ENCODE results near the gene HEPH.
"Not testable (repeated sequence)": the region's sequence is repeated elsewhere in the genome, so short reads cannot be mapped to it uniquely, and the experiment has no call there.

The HEPH gene

DNA sequence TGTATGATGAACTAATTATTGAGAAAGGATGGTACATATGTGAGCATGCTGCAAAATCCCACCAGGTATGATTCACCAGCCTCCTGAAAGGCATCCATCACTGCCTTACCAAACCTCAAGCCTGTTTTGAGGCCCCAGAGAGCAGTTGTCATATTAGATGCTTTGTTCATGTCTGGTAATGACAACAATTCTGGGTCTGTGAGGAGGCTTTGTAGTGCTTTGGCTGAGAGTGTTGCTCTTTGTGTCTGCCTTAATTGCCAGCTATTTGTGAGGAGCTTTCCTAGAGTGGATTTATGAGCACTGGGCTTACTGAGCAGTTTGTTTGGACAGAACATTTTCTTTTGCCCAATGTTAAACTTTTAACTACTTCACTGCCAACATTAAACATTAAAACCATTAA is 69.2 kb downstream of the HEPH start:
- no peak for FAIRE-seq

DNA sequence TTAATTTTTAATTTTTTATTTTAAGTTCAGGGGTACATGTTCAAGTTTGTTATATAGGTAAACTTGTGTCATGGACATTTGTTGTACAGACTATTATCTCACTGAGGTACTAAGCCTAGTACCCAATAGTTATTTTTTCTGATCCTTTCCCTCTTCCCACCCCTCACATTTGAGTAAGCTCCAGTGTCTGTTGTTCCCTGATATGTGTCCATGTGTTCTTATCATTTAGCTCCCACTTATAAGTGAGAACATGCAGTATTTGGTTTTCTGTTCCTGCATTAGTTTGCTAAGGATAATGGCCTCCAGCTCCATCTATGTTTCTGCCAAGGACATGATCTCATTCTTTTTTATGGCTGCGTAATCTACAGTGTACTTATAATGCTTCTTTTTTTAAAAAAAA is 69.9 kb downstream of the HEPH start:
- not testable (repeated sequence) for FAIRE-seq

DNA sequence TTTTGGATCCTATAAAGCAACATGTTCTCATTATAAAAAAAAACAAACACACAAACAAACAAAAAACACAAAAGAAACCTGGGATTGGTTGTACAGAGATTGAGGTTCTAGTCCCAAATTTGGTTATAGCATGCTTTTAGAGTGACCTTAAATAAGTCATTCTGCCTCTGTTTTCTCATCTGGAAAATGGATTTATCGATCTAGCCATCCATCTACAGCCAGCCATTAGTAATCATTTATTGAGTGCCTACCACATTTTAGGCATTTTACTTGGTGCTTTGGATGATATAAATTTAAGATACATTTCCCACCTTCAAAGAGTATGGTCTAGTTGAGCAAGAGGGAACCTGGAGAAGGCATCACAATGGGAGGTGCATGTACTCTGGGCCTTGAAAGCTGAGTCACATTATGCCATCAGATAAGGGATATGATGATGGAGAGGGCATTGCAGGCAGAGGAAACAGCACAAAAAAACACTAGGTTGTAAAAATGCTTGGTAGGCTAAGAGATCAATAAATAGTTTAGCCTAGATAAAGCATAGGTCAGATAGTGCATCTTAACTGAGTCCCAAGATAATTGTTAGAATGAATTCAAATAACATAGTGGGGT is 91.4 kb downstream of the HEPH start:
- FAIRE-seq, result no peak

DNA sequence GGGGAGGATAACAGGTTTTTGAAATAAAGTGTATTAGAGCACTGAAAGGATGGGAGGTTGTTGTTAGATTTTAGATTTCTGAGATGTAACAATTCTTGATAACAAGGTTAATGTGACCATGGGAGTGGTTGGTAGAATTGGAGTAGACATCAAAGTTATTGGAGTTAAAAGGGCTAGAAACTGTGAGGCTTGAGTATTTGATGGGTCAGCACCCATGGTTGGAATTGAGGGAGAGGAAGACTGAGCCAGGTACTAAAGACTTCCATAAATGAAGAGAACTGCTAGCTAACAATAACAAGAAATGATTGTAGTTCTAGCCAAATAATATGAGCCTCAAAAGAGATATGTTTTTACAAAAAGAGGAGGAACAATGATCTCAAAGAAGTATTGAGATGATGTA is 98.8 kb downstream of the HEPH start:
- no peak for FAIRE-seq
